OCI-LY7 (cell line): ENCODE data around the gene PFKP. TPM values are rescaled to one million over a fixed set of nuclear protein-coding genes. Genes with fewer than 3 reads are reported as not detected.

Source experiments
- BruUV-seq: library from RNA; stranded (reverse); fragments of 400-500 nt; replicated peaks from 2 replicates; lab custom pipeline; 2021; lab: Mats Ljungman, UMichigan
- CTCF ChIA-PET: fragments of 300-600 bp; sonication (Branson Sonifier 250); formaldehyde crosslinking; loops from one replicate; lab custom pipeline; 2022; ENCODE audit warnings: antibody characterized with exemption; ENCODE audit not compliant: unreplicated experiment; lab: Charles Lee
- POLR2A ChIA-PET: fragments of 300-600 bp; sonication (Branson Sonifier 250); formaldehyde crosslinking; loops from one replicate; lab custom pipeline; 2022; ENCODE audit warnings: antibody characterized with exemption; lab: Charles Lee
- DNase-seq: peaks from one replicate; pipeline ENCODE4 v3.0.0-alpha.2; 2015; ENCODE audit warnings: low spot score
- H2AFZ ChIP-seq: fragments of 200-600 bp; sonication (generic), shearing (Covaris generic); 2 replicates; pipeline ENCODE4 v1.6.1; 2014; ENCODE audit warnings: mild to moderate bottlenecking, antibody characterized with exemption, low read length, moderate library complexity
- H3K27ac ChIP-seq: fragments of 200-600 bp; sonication (generic); 2 replicates; pipeline ENCODE4 v1.5.1; 2014; ENCODE audit warnings: mixed run types, low read depth, mild to moderate bottlenecking, moderate library complexity, low read length, inconsistent platforms; ENCODE audit not compliant: poor library complexity, severe bottlenecking
- H3K36me3 ChIP-seq: fragments of 200-600 bp; sonication (generic); 2 replicates; pipeline ENCODE4 v1.6.1; 2014; ENCODE audit warnings: mild to moderate bottlenecking, antibody characterized with exemption, low read length, moderate library complexity, mixed read lengths; ENCODE audit not compliant: insufficient read depth
- H3K4me1 ChIP-seq: fragments of 200-600 bp; sonication (generic); 2 replicates; pipeline ENCODE4 v1.5.1; 2014; ENCODE audit warnings: mild to moderate bottlenecking, low read length; ENCODE audit not compliant: insufficient read depth, poor library complexity, severe bottlenecking
- H3K4me2 ChIP-seq: fragments of 200-600 bp; sonication (generic); 2 replicates; pipeline ENCODE4 v1.6.1; 2014; ENCODE audit warnings: mild to moderate bottlenecking, low read length
- H3K4me3 ChIP-seq: fragments of 200-600 bp; sonication (generic); 2 replicates; pipeline ENCODE4 v1.5.1; 2014; ENCODE audit warnings: mild to moderate bottlenecking, low read depth, low read length; ENCODE audit not compliant: poor library complexity, severe bottlenecking
- H3K79me2 ChIP-seq: fragments of 200-600 bp; sonication (generic); 2 replicates; pipeline ENCODE4 v1.6.1; 2016; ENCODE audit warnings: low read depth, mild to moderate bottlenecking, low read length, moderate library complexity, mixed read lengths; ENCODE audit not compliant: insufficient read depth
- H3K9me2 ChIP-seq: fragments of 200-600 bp; sonication (generic); 2 replicates; pipeline ENCODE4 v1.6.1; 2016; ENCODE audit warnings: mild to moderate bottlenecking, low read length, mixed read lengths; ENCODE audit not compliant: insufficient read depth
- H3K9me3 ChIP-seq: fragments of 200-600 bp; sonication (generic); 2 replicates; pipeline ENCODE4 v1.6.1; 2014; ENCODE audit warnings: mild to moderate bottlenecking, mixed run types, low read length, mixed read lengths
- H4K20me1 ChIP-seq: fragments of 200-600 bp; sonication (generic); 2 replicates; pipeline ENCODE4 v1.6.1; 2014; ENCODE audit warnings: mild to moderate bottlenecking, antibody characterized with exemption, low read length, moderate library complexity, mixed read lengths; ENCODE audit not compliant: insufficient read depth
- CTCF ChIP-seq: fragments of 200-600 bp; sonication (generic); conservative IDR thresholded peaks from 2 replicates; pipeline ENCODE4 v1.5.1; 2014; ENCODE audit warnings: mild to moderate bottlenecking, antibody characterized with exemption, low read length, moderate library complexity, mixed read lengths
- EZH2phosphoT487 ChIP-seq: fragments of 200-600 bp; sonication (generic); IDR thresholded peaks from 2 replicates; pipeline ENCODE4 v1.6.1; 2018; ENCODE audit warnings: low read depth, borderline replicate concordance, mild to moderate bottlenecking, mixed run types, antibody characterized with exemption, low read length, moderate library complexity, mixed read lengths
- intact Hi-C: fragments of 100-400 bp; cut with micrococcal nuclease; formaldehyde crosslinking; loops from one replicate; pipeline ENCODE4 v1.10.0; 2022; ENCODE audit not compliant: unreplicated experiment
- total RNA-seq, 2 experiments: library from RNA; depleted of rRNA in 1 of 2; stranded (reverse); fragments of >200 nt in 1 of 2; shearing (Covaris generic) in 1 of 2; gene quantifications; 2 replicates each; pipeline ENCODE4 v1.2.3, GENCODE V29; 2014 to 2022

The PFKP gene
- total RNA-seq, 2 experiments from 2014 or later, result 85.4 to 154 TPM

- no peak for DNase-seq
- BruUV-seq, result no TSS peak
- Histone ChIP-seq H3K4me3 (no peak overlapping the region), H3K36me3 (no peaks in the 10 kb centered on the region), H4K20me1 (no peaks in the 10 kb centered on the region), H3K4me2 (no peak overlapping the region), H3K27ac (no peak overlapping the region), H3K9me2 (no peaks in the 10 kb centered on the region), H2AFZ (no peak overlapping the region), H3K79me2 (no peaks in the 10 kb centered on the region), H3K4me1 (no peaks in the 10 kb centered on the region), H3K9me3 (no peaks in the 10 kb centered on the region)
- intact Hi-C loops, result no loop called here
- no peak for TF ChIP-seq EZH2phosphoT487
- no peak for TF ChIP-seq CTCF
- POLR2A ChIA-PET, result no interaction called here
- CTCF ChIA-PET, result no interaction called here
Measured at GRCh38 chr10:3020311-3020710, 47.0 kb upstream of the PFKP start.

GRCh38 chr10:3020881-3021280 lies 46.5 kb upstream of the PFKP start:
- intact Hi-C loops, result no loop called here
- no peak overlapping the region for H3K4me3 ChIP-seq

More at GRCh38 chr10:3020881-3021280, 46.5 kb upstream of the PFKP start:
- no peak overlapping the region for H2AFZ ChIP-seq
- ChIA-PET POLR2A (no interaction called here), CTCF (no interaction called here)
- no peak for TF ChIP-seq EZH2phosphoT487
- TF ChIP-seq CTCF, result no peak
- H3K9me3 ChIP-seq, result no peaks in the 10 kb centered on the region
- no peaks in the 10 kb centered on the region for H3K79me2 ChIP-seq
- no peaks in the 10 kb centered on the region for H3K4me1 ChIP-seq
- H3K9me2 ChIP-seq, result no peaks in the 10 kb centered on the region
- DNase-seq, result no peak
- H4K20me1 ChIP-seq, result no peaks in the 10 kb centered on the region
- H3K4me2 ChIP-seq, result no peak overlapping the region
- BruUV-seq, result no TSS peak
- H3K36me3 ChIP-seq, result no peaks in the 10 kb centered on the region
- no peak overlapping the region for H3K27ac ChIP-seq
